HG03280 (cell line): ENCODE measurements around the gene PHTF2.
"Not testable (repeated sequence)": the region's sequence is repeated elsewhere in the genome, so short reads cannot be mapped to it uniquely, and the experiment has no call there.

Experiments used
- ATAC-seq: cut with Tn5 transposase; IDR thresholded peaks from one replicate; pipeline ENCODE4 v1.9.1; 2021; ENCODE audit warnings: mild to moderate bottlenecking, moderate library complexity; ENCODE audit not compliant: unreplicated experiment

The PHTF2 gene

DNA sequence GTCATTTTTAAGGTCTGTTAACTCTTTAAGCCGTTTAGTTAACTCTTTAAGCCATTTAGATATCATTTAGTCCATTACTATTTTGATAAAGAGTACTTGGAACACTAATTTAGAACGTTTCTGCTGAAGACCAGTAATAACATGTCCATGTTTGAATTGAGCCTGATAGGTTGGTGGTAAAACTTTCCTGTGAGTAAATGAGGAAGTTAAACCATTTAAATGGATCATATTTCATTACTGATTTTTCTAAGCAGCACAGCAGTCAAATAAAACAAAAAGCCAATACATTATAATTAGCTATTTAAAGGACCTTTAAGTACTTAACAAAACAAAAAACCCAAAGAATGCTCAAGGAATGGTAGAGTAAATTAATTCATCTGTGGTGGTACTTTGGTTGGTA lies 29.4 kb downstream of the PHTF2 start:
- no peak for ATAC-seq

DNA sequence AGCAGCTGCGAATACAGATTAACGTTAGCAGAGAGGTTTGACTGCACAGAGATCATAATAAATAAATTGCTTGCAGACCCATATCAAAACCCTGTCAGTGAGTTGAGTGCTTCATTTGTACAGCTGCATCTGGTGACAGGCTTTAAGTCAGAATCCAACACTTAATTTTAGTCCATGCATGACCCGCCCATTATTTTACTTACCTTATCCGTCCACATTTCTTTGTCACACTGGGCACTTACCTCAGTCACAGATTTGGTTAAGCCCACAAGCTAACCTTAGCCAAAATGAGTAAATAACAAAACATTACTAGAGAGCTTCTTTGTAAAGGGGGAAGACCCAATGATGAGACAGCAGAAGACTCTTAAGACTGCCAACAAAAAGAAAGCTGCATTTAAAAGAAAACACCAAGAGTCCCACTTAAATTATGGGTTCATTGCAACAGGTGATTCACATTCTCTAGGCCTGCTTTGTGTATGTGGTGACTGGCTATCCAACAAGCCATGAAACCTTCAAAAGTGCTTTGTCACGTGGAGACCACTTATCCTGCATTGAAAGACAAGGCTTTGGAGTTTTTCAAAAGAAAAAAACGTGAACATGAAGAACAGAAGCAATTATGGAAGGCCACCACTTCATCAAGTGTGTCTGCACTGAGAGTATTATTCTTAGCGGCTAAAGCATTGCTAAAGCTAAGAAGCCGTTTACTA lies 32.2 kb downstream of the PHTF2 start:
- ATAC-seq, result no peak

DNA sequence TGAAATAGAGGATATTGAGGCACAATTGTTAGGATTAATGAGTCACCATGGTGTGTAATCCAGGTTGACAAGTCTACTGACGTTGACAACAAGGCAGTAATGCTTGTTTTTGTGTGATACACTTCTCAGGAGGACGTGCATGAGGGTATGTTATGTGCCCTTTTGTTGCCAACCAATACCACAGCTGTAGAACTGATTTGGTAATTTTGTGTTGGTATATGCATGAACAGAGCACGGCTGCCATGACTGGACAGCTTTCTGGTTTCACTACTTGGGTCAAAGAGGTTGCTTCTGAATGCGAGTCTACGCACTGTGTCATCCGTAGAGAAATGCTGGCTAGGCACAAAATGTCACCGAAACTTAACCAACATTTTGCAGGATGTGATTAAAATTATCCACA lies 32.9 kb downstream of the PHTF2 start:
- no peak for ATAC-seq

DNA sequence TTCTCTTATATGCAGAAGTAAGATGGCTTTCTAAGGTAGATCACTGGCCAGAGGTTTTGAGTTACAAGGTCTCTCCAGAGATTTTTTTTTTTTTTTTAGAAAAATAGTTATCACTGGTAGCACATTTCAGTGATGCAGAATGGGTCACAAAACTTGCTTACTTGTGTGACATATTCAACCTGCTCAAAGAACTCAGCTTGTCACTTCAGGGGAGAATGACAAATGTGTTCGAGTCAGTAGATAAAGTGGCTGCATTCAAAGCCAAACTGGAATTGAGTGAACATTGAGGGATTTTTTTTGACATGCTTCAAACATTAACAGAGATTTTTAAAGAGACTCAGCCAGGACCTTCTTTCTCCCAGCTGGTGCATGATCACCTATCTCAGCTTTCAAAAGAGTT lies 33.4 kb downstream of the PHTF2 start:
- ATAC-seq, result no peak

DNA sequence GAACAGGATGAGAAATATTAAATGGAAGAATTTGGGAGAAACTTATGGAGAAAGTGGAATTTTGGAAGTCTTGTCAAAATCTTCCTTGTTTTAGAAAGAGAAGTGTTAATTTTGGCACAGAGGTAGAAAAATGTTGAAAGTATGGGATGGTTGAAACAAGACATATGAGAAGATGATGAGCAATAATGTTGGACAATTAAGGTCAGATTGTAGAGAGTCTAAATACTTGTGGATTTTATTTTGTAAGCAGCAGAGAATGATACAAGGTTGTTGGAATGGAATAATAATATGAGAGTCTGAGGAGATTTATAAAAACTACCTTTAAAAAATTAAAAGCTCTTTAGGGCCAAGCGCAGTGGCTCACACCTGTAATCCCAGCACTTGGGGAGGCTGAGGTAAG lies 34.6 kb downstream of the PHTF2 start:
- no peak for ATAC-seq

DNA sequence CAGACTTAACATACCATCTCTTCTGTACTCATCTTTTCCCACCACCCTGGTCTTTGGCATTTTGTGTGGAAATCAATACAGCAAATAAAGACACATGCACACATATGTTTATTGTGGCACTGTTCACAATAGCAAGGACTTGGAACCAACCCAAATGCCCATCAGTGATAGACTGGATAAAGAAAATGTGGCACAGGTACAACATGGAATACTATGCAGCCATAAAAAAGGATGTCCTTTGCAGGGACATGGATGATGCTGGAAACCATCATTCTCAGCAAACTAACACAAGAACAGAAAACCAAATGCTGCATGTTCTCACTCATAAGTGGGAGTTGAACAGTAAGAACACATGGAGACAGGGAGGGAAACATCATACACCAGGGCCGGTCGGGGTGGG lies 37.9 kb downstream of the PHTF2 start:
- not testable (repeated sequence) for ATAC-seq

DNA sequence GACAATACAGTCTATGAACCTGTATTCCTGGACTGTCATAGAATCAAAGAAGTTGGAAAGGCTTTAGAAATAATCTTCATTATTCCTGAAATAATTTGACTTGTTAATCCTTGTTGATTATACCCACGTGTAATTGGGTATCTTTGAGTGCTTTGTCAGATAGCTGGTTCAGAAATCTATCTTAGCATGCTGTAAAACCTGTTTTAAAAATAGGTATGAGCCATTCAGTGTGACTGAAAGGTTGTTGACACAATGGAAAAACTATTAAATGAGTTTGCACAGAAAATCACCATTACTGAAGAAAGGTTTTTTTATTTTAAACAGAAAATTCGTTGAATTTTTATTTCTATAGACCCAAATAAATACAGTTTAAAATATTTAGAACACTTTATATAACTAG lies 38.7 kb downstream of the PHTF2 start:
- ATAC-seq, result no peak

DNA sequence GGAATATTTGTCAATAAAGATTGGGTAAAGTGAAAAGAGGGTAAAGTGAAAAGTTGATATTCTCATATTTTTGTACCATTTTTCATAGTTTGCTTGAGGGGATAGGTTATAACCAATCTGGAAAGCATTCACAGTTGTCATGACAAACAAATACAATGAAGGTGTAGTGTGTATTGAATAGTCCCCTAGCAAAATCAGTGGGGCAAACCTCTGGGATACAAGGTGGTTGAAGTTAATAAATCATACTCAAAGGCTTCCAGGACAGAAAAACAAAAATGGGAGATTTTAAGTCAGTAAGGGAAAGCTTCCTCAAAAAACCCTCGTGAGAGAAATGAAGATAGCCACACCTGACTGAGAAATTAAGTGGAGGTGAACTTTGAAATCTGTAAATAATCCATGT lies 39.4 kb downstream of the PHTF2 start:
- ATAC-seq, result no peak

DNA sequence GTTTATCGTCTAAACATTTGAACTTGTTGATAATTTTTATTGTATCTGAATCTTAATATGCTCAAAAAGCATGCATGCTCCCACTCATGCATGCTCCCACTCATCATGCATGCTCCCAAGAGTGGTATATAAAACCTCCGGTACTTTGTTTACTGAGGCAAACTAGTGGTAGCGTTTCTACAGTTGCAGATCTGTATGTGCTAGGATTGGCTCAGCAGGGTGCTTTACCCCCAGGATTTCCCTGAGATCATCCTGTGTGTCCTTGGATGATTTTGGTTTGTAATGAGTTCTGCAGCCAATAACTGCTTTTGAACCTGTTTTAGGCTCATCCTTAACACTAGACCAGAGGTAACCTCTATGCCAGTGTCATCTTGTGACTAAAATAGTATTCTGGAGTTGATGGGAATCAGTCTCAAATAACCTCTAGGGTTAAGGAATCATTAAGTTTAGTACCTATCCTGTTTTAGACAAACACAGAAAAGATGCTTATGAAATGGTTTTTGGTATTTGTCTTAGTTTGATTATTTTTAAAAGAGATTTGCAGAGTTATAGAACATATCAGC lies 40.4 kb downstream of the PHTF2 start:
- ATAC-seq, result no peak

DNA sequence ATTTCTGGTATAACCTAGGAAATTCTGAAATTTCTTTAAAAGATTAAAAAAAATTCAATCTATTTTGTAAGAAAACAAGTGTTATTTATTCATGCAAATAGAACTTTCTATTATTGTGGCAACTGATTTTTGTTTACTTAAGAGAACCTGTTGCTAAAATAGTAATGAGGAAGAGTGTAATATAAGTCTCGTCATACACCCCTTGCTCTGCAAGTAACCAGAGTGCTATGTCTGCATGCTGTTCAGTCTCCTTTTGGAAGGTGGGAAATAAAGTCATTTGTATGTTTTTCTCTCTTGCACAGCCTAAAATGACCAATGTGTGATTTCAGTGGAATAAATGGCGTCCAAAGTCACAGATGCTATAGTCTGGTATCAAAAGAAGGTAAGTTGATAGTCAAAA lies 41.3 kb downstream of the PHTF2 start:
- no peak for ATAC-seq

DNA sequence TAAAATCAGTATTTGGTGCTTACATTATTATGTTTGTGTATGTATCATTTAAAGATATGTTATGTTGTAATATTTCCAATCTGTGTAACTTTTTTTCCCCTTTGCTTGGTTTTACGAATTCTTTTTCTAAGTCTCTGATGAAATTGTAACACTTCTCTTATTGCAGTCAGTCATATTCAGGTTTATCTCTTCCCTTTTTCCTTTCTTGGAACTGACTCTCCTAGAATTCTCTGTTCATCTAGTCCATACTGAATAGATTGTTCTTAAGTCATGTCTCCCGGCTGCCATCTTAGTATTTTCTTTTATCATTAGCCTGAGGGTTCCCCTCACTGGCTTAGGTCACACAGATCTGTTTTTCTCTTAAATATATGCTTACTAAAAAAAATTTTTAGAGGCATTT lies 44.6 kb downstream of the PHTF2 start:
- no peak for ATAC-seq

DNA sequence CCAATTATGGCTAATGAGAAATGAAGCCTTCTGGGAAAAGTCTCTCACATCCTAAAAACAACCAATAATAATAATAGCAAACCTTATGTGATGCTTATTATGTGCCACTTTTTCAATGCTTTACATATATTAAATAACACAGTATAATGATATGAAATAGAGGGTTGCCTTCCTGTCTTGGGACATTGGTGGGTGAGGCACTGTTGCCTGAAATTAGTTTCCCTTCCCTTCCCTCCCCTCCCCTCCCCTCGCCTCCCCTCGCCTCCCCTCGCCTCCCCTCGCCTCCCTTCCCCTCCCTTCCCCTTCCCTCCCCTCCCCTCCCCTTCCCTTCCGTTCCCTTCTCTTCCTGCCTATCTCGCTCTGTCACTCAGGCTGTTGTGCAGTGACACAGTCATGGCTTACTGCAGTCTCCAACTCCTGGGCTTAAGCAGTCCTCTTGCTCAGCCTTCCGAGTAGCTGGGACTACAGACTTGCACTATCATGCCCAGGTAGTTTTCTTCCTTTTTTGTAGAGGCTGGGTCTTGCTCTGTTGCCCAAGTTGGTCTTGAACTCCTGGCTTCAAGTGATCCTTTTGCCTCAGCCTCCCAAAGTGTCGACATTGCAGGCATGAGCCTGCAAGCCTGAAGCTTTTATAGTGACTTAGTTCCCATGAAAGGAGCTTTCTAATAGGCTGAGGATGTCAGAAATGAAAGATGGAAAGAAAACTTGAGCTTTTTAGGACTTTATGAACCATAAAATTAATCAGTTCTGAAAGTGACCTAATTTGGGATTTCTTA lies 47.9 kb downstream of the PHTF2 start:
- ATAC-seq, result no peak

DNA sequence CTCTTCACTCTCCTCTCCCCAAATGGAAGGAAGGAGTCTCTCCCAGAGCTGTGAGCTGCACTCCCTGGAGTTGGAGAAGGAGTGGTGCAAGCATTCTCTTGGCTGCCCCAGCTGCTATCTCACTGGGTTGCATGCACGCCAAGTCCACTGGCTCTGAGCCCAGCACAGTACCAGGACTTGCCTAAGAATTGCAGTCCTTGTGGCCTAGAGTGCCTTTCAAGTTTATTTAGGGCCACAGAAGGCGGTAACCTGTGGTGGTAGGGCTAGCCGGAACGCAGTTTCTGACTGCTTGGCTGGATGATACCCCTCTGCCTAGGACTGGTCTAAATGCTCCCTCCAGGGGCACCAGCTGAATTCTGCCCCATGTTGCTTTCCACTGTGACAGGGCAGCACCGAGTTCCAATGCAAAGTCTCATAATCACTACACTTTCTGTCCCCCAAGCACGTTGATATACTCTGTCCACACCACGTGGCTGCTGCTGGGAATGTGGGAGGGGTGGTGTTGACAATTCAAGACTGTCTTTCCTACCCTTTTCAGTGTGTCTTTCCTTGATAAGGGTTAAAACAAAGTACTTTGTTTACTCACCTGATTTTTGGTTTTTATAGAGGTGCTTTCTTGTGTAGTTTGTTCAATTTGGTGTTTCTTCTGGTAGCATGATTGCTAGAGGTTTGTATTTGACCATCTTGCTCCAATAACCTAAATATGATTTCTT lies 57.0 kb downstream of the PHTF2 start:
- no peak for ATAC-seq

DNA sequence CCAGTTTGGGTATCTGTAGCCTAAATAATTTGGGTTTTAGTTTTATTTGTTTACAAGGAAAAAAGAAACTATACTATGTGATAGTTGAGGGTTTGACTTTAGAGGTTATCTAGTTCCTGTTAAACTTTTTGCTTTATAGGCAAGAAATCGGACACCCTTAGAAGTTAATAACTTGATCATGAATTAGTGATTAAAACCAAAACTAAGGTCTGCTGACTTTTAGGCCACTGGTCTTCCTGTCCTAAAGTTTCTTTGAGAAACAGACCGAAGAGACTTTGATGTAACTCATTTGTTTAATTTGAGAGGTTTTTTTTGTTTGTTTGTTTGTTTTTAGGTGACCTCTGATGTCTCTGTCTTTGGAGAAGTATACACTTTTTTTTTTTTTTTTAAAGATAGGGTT lies 59.7 kb downstream of the PHTF2 start:
- ATAC-seq, result no peak

DNA sequence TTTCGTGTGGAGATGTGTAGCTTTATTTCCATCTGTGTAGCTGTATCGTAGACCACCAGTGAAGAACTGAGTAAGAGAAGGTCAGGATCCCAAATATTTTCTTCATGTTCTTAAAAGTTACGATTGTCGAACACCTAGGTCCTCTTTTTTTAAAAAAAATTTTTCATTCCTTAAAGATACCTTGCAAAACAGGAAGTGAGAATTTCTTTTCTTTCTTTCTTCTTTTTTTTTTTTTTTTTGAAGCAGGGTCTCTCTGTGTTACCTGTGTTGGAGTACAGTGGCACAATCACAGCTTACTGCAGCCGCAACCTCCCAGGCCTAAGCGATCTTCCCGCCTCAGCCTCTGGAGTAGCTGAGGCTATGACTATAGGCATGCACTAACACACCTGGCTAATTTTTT lies 60.8 kb downstream of the PHTF2 start:
- no peak for ATAC-seq

DNA sequence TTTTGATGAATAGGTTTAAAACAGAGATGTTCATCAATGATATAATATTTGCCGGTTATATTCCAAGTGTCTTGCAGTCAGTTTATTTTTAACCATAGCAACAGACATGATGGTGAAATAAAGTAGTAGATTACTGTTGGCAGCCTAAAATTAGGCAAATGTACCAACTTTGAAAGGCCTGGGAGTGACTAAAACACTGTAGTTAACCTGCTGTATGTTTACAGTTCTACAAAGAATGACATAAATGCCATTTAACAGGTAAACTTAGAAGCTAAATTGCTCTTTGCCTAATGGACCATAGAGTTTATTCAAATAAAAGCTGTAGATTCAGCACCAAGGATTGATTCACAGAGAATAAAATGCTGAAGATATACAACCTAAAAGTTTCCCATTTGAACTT lies 64.1 kb downstream of the PHTF2 start:
- ATAC-seq, result no peak

DNA sequence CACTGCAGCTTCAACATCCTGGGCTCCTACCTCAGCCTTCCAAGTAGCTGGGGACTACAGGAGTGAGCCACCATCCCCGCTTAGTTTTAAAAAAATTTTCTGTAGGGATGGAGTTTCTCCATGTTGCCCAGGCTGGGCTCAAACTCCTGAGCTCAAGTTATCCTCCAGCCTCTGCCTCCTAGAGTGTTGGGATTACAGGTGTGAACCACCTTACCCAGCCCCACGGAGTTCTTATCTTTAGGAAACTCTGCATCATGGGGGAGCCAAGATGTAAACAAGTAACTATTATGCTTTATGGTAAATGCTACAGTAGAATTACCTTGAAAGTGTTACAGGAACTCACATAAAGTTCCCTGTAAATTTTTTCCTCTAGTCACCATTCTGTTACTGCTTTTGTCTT lies 65.3 kb downstream of the PHTF2 start:
- ATAC-seq, result no peak

DNA sequence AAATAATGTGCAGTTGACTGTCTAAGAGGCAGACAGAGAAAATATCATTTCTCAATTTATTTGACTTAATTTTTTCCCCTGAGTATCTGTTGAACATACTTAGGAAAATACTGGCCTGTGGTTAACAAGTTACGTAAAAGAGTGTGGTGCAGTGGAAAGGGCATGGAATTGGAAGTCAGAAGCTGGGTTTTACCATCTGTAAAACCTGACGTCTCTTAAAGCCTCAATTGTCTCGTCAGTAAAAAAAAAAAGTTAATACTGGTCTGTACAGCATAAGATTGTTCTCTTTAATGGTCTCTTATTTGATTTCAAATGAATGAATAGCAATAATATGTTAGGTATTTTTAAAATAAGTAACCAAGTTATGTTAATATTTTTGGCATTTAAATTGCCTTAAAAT lies 67.8 kb downstream of the PHTF2 start:
- no peak for ATAC-seq

DNA sequence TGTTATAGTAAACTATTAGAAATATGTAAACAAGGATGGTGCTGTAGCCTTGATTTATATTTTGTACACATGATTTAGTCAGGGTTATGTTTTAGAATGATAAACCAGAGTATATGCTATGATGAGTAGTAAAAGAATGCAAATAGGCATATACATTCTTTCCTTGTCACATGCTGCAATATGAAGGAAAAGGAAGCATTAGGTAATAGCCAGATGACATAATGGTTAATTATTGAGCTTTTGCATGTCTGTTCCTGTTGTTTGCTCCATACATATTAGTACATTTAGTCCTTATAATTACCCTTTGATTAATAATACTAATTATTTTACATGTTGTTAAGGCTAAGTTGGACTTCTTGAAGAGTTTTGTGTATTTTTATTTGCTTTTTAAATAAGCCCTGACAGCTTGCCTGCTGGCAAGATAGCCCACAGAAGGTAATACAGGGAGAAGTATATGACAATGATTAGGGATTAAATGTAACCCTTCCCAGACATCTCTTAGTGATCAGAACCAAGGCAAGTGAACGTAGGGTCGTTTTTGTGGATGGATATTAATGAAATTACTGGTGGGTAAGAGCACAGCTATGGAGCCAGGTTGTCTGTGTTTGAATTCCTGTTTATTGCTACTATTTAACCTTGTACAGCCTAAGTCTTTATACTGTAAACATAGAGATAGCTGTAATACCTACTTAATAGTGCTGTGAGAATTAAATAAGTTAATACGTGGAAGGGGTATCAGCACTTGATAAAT lies 68.4 kb downstream of the PHTF2 start:
- no peak for ATAC-seq

DNA sequence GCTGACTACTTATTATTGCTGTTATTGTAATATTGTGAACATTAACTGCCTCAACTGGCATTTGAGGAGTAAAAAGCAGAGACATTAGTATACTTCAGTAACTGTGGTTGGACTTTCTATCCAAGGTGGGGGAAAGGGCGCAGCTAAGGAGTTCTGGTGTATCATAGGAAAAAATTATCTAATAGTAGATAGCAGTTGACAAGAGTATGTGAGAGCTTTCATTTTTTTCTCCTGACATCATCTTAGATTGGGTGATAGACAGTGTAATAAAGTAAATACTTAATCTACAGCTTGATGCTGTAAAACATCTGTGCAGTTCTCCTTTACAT lies 68.9 kb downstream of the PHTF2 start:
- no peak for ATAC-seq

DNA sequence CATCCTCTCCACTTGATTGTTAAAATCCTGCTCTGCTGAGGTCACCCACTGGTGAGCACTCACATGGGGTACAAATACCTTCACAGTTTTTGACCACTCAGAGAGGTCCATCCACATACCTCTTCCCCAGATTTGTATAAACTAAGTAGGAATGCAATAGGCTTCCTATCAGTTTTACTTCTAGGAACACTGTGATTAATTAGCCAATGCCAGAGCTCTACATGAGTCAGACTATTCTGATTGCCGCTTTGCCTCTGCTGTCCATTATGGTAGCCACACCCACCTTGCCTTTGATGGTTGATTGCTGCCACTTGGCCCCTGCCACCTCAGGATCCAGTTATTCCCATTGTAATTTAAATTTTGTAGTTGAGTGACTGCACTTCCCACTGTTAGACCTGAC lies 73.7 kb downstream of the PHTF2 start:
- ATAC-seq, result not testable (repeated sequence)
